Keratinocyte (primary cell): ENCODE measurements around the gene LPCAT1. TPM values are rescaled to one million over a fixed set of nuclear protein-coding genes. Genes with fewer than 3 reads are reported as not detected.

ENCODE experiments used
- DNase-seq: peaks from one replicate; pipeline ENCODE4 v3.0.0-alpha.2; 2011; ENCODE audit warnings: low read depth, missing footprints, low spot score
- FAIRE-seq: peaks from 2 replicates; lab custom pipeline; 2011; peaks lifted over from hg19 to GRCh38; lab: Jason Lieb, UNC
- H2AFZ ChIP-seq: 2 replicates; pipeline ENCODE4 v1.6.0; 2012; ENCODE audit warnings: low read length, control low read depth, inconsistent platforms; ENCODE audit not compliant: control insufficient read depth
- H3K27ac ChIP-seq: 2 replicates; pipeline ENCODE4 v1.5.1; 2011; ENCODE audit warnings: low read length; ENCODE audit not compliant: control insufficient read depth, insufficient read depth
- H3K27me3 ChIP-seq: 3 replicates; pipeline ENCODE4 v1.6.0; 2011; ENCODE audit warnings: low read length; ENCODE audit not compliant: control insufficient read depth, insufficient read depth; ENCODE audit errors: extremely low read depth
- H3K36me3 ChIP-seq, 2 experiments: 2 replicates in 1 of 2; 3 replicates in 1 of 2; pipeline ENCODE4 v1.5.1; 2011; ENCODE audit warnings: low read length in 2 of 2, mild to moderate bottlenecking in 1 of 2; ENCODE audit not compliant: control insufficient read depth in 2 of 2, insufficient read depth in 2 of 2; ENCODE audit errors: extremely low read depth in 1 of 2
- H3K4me1 ChIP-seq: 3 replicates; pipeline ENCODE4 v1.5.1; 2011; ENCODE audit warnings: low read length; ENCODE audit not compliant: control insufficient read depth, insufficient read depth; ENCODE audit errors: extremely low read depth
- H3K4me2 ChIP-seq: 3 replicates; pipeline ENCODE4 v1.6.0; 2011; ENCODE audit warnings: low read depth, low read length; ENCODE audit not compliant: control insufficient read depth, insufficient read depth; ENCODE audit errors: extremely low read depth
- H3K4me3 ChIP-seq, 3 experiments: fragments of 200-600 bp in 1 of 3; sonication (generic) in 1 of 3; 2 replicates in 2 of 3; 3 replicates in 1 of 3; pipeline ENCODE4 v1.5.1; 2011 to 2016; ENCODE audit warnings: low read length in 3 of 3, mild to moderate bottlenecking in 3 of 3, control low read depth in 2 of 3, inconsistent platforms in 1 of 3, low read depth in 1 of 3, mixed read lengths in 1 of 3, mixed run types in 1 of 3, moderate library complexity in 1 of 3; ENCODE audit not compliant: control insufficient read depth in 2 of 3, insufficient read depth in 2 of 3; ENCODE audit errors: extremely low read depth in 1 of 3
- H3K79me2 ChIP-seq: 2 replicates; pipeline ENCODE4 v1.6.0; 2012; ENCODE audit warnings: low read length; ENCODE audit not compliant: control insufficient read depth, insufficient read depth
- H3K9ac ChIP-seq: 3 replicates; pipeline ENCODE4 v1.6.0; 2011; ENCODE audit warnings: low read length; ENCODE audit not compliant: control insufficient read depth, insufficient read depth; ENCODE audit errors: extremely low read depth
- H3K9me1 ChIP-seq: 3 replicates; pipeline ENCODE4 v1.6.0; 2011; ENCODE audit warnings: low read length; ENCODE audit not compliant: control insufficient read depth, insufficient read depth; ENCODE audit errors: extremely low read depth
- H3K9me3 ChIP-seq: 2 replicates; pipeline ENCODE4 v1.5.1; 2012; ENCODE audit warnings: low read depth, low read length; ENCODE audit not compliant: control insufficient read depth
- H4K20me1 ChIP-seq: 3 replicates; pipeline ENCODE4 v1.6.0; 2011; ENCODE audit warnings: low read length; ENCODE audit not compliant: control insufficient read depth, insufficient read depth; ENCODE audit errors: extremely low read depth
- EZH2 ChIP-seq: IDR thresholded peaks from one replicate; pipeline ENCODE4 v1.6.1; 2012; ENCODE audit warnings: inconsistent platforms, mild to moderate bottlenecking, low read length, moderate library complexity
- dilution Hi-C: fragments of 300-500 bp; cut with MboI; formaldehyde crosslinking; loops from one replicate; pipeline ENCODE4 v1.7.0; 2020; ENCODE audit warnings: low sequenced_read_pairs; ENCODE audit not compliant: extremely low pct_ligation_motif_present
- polyA plus RNA-seq, 5 experiments: library from polyadenylated mRNA; depleted of rRNA in 3 of 5; stranded (reverse) in 3 of 5; stranded (forward) in 1 of 5; unstranded in 1 of 5; fragments of >200 nt; gene quantifications; 1 replicate in 1 of 5; 2 replicates in 3 of 5; 3 replicates in 1 of 5; pipeline versions ENCODE4 v1.2.1 to v1.2.3, GENCODE V29; 2011 to 2012; ENCODE audit warnings: missing spikeins in 2 of 5, low read depth in 1 of 5, low replicate concordance in 1 of 5
- TF ChIP-seq, protein P1 (sequence below), 3 experiments: IDR thresholded peaks in 1 of 3; conservative IDR thresholded peaks in 1 of 3; optimal IDR thresholded peaks in 1 of 3; 2 replicates in 2 of 3; 3 replicates in 1 of 3; pipeline versions ENCODE3 to v1.5.1; 2011; ENCODE audit warnings: low read length in 3 of 3, mild to moderate bottlenecking in 3 of 3, moderate library complexity in 2 of 3, control low read depth in 1 of 3, inconsistent platforms in 1 of 3; ENCODE audit not compliant: insufficient read depth in 2 of 3; ENCODE audit errors: extremely low read depth in 1 of 3

The LPCAT1 gene
- polyA plus RNA-seq, 1 donor (not counting 4 experiments of a cell fraction or from before 2014, with no cell fraction given), result 32.9 TPM

DNA sequence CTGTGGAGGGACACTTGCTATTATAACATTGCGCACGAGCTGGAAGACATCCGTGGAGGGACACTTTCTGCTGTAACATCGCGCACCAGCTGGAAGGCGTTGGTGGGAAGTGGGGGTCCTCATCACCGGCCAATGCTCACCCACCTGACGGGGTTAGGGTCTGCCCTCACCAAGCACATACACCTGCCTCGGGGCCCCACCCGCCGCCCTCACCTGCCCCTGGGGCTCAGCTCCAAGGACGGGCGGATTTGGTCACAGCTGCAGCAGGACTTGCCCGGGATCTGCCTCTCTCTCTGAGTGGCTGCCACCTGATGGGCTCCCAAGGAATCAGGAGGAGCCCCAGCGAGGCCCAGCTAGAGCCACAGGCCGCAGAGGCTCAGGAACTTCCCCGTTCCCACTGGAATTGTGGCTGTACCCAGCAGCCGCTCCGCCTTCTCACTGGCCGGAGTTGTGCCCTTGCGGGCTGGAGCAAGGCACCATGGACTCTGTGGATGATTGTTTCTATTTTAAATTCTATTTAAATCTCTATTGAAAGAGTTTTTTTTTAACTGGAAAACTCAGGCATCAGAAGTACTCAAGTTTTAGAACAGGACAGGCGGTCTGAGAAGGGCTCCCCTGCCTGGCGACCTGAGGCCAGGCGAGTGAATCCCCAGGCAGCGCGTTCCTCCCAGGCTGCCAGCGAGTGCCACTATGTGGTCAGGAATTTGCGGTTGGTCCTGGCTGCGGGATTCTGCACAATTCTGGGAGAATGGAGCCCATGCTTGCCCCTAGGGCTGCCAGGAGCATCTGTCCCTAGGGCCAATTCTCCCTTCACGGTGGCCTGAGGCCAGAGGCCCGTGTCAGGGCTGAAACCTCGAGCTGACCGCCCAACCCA is 39.7 kb downstream of the LPCAT1 start:
- Histone ChIP-seq H3K4me1 (no peaks in the 10 kb centered on the region), H3K4me2 (no peak overlapping the region), H3K9ac (no peak overlapping the region), H2AFZ (no peak overlapping the region), H3K9me3 (no peaks in the 10 kb centered on the region), H3K79me2 (no peaks in the 10 kb centered on the region), H3K9me1 (no peaks in the 10 kb centered on the region), H3K27me3 (no peaks in the 10 kb centered on the region), H3K27ac (no peak overlapping the region), H4K20me1 (peaks cover 3% of the 10 kb centered on the region), H3K4me3 (no peak overlapping the region), H3K36me3 (peaks cover 21 to 32% of the 10 kb centered on the region in 2 experiments)
- TF ChIP-seq, protein P1, sequence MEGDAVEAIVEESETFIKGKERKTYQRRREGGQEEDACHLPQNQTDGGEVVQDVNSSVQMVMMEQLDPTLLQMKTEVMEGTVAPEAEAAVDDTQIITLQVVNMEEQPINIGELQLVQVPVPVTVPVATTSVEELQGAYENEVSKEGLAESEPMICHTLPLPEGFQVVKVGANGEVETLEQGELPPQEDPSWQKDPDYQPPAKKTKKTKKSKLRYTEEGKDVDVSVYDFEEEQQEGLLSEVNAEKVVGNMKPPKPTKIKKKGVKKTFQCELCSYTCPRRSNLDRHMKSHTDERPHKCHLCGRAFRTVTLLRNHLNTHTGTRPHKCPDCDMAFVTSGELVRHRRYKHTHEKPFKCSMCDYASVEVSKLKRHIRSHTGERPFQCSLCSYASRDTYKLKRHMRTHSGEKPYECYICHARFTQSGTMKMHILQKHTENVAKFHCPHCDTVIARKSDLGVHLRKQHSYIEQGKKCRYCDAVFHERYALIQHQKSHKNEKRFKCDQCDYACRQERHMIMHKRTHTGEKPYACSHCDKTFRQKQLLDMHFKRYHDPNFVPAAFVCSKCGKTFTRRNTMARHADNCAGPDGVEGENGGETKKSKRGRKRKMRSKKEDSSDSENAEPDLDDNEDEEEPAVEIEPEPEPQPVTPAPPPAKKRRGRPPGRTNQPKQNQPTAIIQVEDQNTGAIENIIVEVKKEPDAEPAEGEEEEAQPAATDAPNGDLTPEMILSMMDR (optimal IDR thresholded peaks at IDR 0.05 in 1 of 3, IDR thresholded peaks at IDR 0.05 in 1 of 3, conservative IDR thresholded peaks at IDR 0.05 in 1 of 3; ENCODE audit: extremely low read depth in 1 of 3, insufficient read depth in 2 of 3, low read length in 3 of 3), result no peak
- TF ChIP-seq EZH2, result no peak
- DNase-seq, result no peak
- dilution Hi-C loops, result no loop called here
- FAIRE-seq, result no peak

DNA sequence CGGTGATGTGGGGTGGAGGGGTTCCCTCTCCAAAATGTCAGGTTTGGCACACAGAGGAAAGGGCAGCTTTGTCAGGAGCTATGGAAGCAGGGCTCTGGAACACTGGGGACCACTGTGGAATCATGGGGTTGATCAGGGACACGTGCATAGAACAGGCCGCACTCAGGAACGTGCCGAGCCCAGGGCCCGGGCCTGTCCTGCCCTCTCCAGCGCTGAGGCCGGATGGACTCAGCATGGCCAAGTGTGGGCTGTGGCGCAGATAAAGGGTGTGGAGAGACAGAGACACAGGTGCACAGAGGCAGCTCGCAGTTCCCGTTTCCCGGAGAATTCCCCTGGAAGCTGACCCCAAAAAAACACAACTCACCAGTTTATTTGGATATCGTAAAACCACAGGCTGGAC is 40.7 kb downstream of the LPCAT1 start:
- no peak overlapping the region for H3K4me3 ChIP-seq
- no peaks in the 10 kb centered on the region for H3K9me3 ChIP-seq
- no peak overlapping the region for H3K4me2 ChIP-seq
- DNase-seq, result no peak
- dilution Hi-C loops, result no loop called here
- H3K36me3 ChIP-seq, result peaks cover 18 to 32% of the 10 kb centered on the region in 2 experiments
- H3K9ac ChIP-seq, result no peak overlapping the region
- no peaks in the 10 kb centered on the region for H3K27me3 ChIP-seq
- H3K9me1 ChIP-seq, result no peaks in the 10 kb centered on the region
- no peaks in the 10 kb centered on the region for H3K4me1 ChIP-seq
- peaks cover 3% of the 10 kb centered on the region for H4K20me1 ChIP-seq
- FAIRE-seq, result no peak
- no peak for TF ChIP-seq EZH2
- TF ChIP-seq, protein P1 (optimal IDR thresholded peaks at IDR 0.05 in 1 of 3, IDR thresholded peaks at IDR 0.05 in 1 of 3, conservative IDR thresholded peaks at IDR 0.05 in 1 of 3; ENCODE audit: extremely low read depth in 1 of 3, insufficient read depth in 2 of 3, low read length in 3 of 3), result no peak
- H2AFZ ChIP-seq, result no peak overlapping the region
- no peaks in the 10 kb centered on the region for H3K79me2 ChIP-seq
- H3K27ac ChIP-seq, result no peak overlapping the region
